ENCODE data around the gene HS1BP3. TPM values are rescaled to one million over a fixed set of nuclear protein-coding genes. Genes with fewer than 3 reads are reported as not detected.
A peak's percentile ranks its signal among the peaks of the same experiment; 100 is the strongest.

The HS1BP3 gene
- total and polyA plus RNA-seq, 2 of the 13 experiments (the other 11 are each of a cell fraction or from before 2014, with no cell fraction given): 15.2 to 22.0 TPM

- peak; percentile 47; the same call in 1 of the 2 replicates for TF ChIP-seq MXD4 (CRISPR knock-in tag; IDR thresholded peaks at IDR 0.05)
- no peak for TF ChIP-seq NCOA1 (CRISPR knock-in tag; IDR thresholded peaks at IDR 0.05)
- TF ChIP-seq ZNF616 (CRISPR knock-in tag; IDR thresholded peaks at IDR 0.05; ENCODE audit: low read depth): peak; percentile 85; the same call in 1 of the 2 replicates
- peak; percentile 78; the same call in 1 of the 2 replicates for TF ChIP-seq ZNF768 (CRISPR knock-in tag; IDR thresholded peaks at IDR 0.05)
- TF ChIP-seq ZNF557 (CRISPR knock-in tag; IDR thresholded peaks at IDR 0.05): no peak; the same call in 1 of the 2 replicates
- TF ChIP-seq ZBTB7B (CRISPR knock-in tag; IDR thresholded peaks at IDR 0.05): peak; percentile 92
- TF ChIP-seq SRY (CRISPR knock-in tag; IDR thresholded peaks at IDR 0.05): peak; percentile 83
- peak; percentile 51; the same call in 1 of the 2 replicates for TF ChIP-seq NR0B2 (CRISPR knock-in tag; IDR thresholded peaks at IDR 0.05)
- TF ChIP-seq FOXO1 (CRISPR knock-in tag; IDR thresholded peaks at IDR 0.05): peak; percentile 74
- peak; percentile 67 for TF ChIP-seq RBM39 (IDR thresholded peaks at IDR 0.05; ENCODE audit: low read depth, low read length, poor library complexity, severe bottlenecking)
- 0 out of 2 replicates have a peak, but pooled peaks have one; percentile 51 for TF ChIP-seq FOXO4 (CRISPR knock-in tag; conservative IDR thresholded peaks at IDR 0.05)
- TF ChIP-seq ZNF44 (CRISPR knock-in tag; IDR thresholded peaks at IDR 0.05): no peak
- peak; percentile 75 for TF ChIP-seq ARNT2 (CRISPR knock-in tag; IDR thresholded peaks at IDR 0.05; ENCODE audit: low read depth)
- no peak for TF ChIP-seq ZZZ3 (CRISPR knock-in tag; IDR thresholded peaks at IDR 0.05; ENCODE audit: borderline replicate concordance)
- no peak for TF ChIP-seq NONO (IDR thresholded peaks at IDR 0.05)
- peak; percentile 94 for TF ChIP-seq NONO (CRISPR knock-in tag; conservative IDR thresholded peaks at IDR 0.05)
- no peak for TF ChIP-seq ZNF615 (CRISPR knock-in tag; IDR thresholded peaks at IDR 0.05; ENCODE audit: borderline replicate concordance)
- no peak for TF ChIP-seq ZNF570 (CRISPR knock-in tag; IDR thresholded peaks at IDR 0.05; ENCODE audit: borderline replicate concordance)
- TF ChIP-seq ZNF143 (CRISPR knock-in tag; IDR thresholded peaks at IDR 0.05): peak; percentile 73
- TF ChIP-seq ZNF160 (CRISPR knock-in tag; IDR thresholded peaks at IDR 0.05): no peak
- TF ChIP-seq RAD21 (CRISPR knock-in tag; IDR thresholded peaks at IDR 0.05): peak; percentile 100
- TF ChIP-seq ZNF646 (CRISPR knock-in tag; IDR thresholded peaks at IDR 0.05): no peak
Observed at GRCh38 chr2:20635675-20636584, 15.0 kb downstream of the HS1BP3 start (continued).

All from HepG2 (cell line).